IPS-18c (cell line): ENCODE measurements around the gene PFN3.
A peak's percentile ranks its signal among the peaks of the same experiment; 100 is the strongest.
"Not testable (repeated sequence)": the region's sequence is repeated elsewhere in the genome, so short reads cannot be mapped to it uniquely, and the experiment has no call there.

Experiments
- H3K4me3 ChIP-seq: 2 replicates; pipeline ENCODE4 v1.7.0; 2013; ENCODE audit warnings: low read depth, mild to moderate bottlenecking, low read length, moderate library complexity; ENCODE audit not compliant: insufficient read depth
- H3K9me3 ChIP-seq: one replicate; pipeline ENCODE4 v1.6.1; 2013; ENCODE audit warnings: mild to moderate bottlenecking, low read length, moderate library complexity; ENCODE audit not compliant: control insufficient read depth, insufficient read depth

Gene PFN3

GRCh38 chr5:177428574-177429217, 28.2 kb upstream of the PFN3 start:
- Histone ChIP-seq H3K4me3 (no peak overlapping the region), H3K9me3 (no peaks in the 10 kb centered on the region)

- Histone ChIP-seq H3K9me3 (no peaks in the 10 kb centered on the region), H3K4me3 (peak overlapping the region; percentile 75; the same call in 1 of the 2 replicates)
Measured at GRCh38 chr5:177427919-177428573, 27.6 kb upstream of the PFN3 start.

DNA sequence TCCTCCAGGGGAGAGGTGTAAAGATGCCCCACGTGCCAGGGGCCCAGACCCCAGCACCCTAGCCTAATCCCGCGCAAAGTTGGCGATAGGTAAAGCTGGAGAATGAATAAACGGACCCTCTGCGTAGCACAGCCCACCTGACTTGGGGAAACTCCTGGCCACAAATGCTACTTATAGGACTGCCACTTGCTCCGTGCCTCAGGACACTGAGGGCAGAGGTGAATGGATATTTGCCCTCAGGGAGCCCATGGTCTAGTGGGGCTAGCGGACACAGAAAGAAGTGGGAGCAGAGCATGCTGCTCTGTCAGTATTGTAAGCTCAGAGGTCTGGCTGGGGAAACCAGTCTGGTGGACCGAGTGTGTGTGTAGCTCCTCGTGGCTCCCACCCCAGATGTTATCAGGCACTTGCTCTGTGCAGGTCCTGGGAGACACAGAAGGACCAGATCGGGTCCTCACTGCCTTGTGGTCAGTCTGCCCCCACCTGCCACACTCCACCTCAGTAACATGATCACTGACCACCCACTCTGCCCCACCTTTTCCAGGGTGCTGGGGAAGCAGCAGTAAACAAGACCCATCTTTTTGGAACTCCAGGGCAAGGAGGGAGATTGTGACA, 26.9 kb upstream of the PFN3 start:
- peak overlapping the region; percentile 75 for H3K4me3 ChIP-seq
- H3K9me3 ChIP-seq, result no peaks in the 10 kb centered on the region

DNA sequence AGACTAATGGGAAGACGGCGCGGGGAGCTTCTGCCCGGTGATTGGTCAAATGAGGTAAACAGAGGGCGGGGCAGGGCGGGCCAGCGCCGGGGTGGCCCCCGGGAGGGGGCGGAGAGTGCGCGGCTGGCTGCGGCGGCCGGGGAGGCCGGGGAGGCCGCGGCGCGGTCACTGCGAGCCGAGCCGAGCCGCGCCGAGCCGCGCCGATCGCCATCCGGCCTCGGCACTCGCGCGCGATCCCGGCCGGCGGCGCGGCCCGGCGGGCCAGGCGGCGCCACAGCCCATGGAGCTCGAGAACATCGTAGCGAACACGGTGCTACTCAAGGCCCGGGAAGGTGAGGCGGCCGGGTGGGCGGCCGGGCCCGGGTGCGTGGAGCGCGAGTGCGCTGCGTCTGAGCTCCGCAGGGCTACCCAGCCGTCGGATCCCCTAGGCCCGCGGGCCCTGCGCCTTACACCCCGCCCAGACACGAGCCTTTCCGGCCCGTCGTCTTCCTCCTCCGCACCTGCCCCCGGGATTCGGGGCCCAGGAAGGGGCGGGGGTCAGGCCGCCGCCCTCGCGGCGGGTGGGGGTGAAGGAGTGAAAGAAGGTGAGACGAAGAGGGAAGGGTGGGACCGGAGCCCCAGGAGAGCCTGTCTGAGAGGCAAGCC, 26.2 kb upstream of the PFN3 start, which contains the start of gene GRK6:
Gene GRK6 (plus strand): TSS at position 111 of the 645 bp plus-strand sequence. CDS start 170 bp downstream, at position 281.
- no peaks in the 10 kb centered on the region for H3K9me3 ChIP-seq
- H3K4me3 ChIP-seq, result peak within 1 kb of the TSS; percentile 78

- no peaks in the 10 kb centered on the region for H3K9me3 ChIP-seq
- peak overlapping the region; percentile 78 for H3K4me3 ChIP-seq
Measured at GRCh38 chr5:177425801-177426565, 25.5 kb upstream of the PFN3 start.

DNA sequence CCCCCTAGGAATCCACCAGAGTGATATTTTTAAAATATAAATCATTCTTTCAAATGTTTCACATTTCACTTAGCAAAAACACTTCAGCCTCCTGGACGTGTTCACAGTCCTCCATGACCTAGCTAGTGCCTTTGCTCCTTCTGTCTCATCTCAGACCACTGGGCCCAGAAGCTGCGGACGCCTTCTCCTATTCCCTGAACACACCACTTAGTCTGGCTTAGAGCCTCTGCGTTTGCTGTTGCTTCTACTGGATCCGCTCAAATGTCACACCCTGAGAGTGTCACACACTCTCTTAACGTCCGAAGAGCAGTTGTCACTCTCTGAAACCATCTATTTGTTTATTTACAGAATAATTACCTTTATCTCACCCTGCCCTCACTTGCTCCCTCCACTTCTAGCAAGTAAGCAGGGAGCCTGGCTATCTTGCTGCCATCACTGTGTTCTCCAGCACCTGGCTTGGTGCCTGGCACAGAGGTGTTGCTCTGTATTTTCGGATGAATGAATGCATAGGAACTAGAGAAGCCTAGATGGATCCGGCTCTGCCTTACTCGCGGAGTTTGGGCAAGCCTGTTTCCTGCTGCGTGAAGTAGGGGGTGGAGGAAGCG, 24.8 kb upstream of the PFN3 start:
- H3K4me3 ChIP-seq, result peak overlapping the region; percentile 78
- no peaks in the 10 kb centered on the region for H3K9me3 ChIP-seq

DNA sequence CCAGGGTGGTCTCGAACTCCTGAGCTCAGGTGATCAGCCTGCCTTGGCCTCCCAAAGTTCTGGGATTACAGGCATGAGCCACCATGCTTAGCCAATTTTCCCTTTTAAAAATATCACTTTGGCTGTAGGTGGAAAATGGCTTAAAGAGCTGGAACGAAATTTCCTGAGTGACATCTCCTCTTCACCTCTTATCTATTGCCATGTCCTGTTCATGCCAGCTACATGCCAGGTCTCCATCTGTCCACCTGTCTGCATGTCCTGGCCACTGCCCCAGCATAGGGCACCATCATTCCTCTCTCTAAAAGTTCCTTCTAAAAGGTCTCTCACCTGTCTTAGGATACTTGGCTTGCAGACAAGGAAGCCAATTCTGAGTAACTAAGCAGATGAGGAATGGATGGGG, 23.2 kb upstream of the PFN3 start:
- Histone ChIP-seq H3K4me3 (no peak overlapping the region), H3K9me3 (no peaks in the 10 kb centered on the region)

GRCh38 chr5:177421062-177421798, 20.8 kb upstream of the PFN3 start:
- Histone ChIP-seq H3K4me3 (no peak overlapping the region), H3K9me3 (no peaks in the 10 kb centered on the region)

- H3K9me3 ChIP-seq, H3K4me3 ChIP-seq: not testable (repeated sequence)
Measured at GRCh38 chr5:177420472-177420871, 20.0 kb upstream of the PFN3 start.

DNA sequence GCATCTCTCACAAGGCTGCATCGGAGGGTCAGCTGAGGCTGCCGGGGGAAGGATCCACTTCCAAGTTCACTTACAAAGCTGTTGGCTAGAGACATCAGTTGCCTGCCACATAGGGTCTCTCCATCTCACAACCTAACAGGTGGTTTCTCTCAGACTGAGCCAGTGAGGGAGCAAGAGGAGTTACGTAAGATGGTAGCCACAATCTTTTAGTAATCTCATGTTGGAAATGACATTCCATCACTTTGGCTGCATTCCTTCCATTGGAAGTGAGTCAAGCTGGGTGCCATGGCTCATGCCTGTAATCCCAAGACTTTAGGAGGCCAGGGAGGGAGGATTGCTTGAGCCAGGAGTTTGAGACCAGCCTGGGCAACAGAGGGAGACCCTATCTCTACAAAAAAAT, 18.6 kb upstream of the PFN3 start:
- H3K4me3 ChIP-seq, result no peak overlapping the region

GRCh38 chr5:177417081-177417480, 16.6 kb upstream of the PFN3 start:
- not testable (repeated sequence) for H3K9me3 ChIP-seq, H3K4me3 ChIP-seq

More for the DNA sequence above, 18.6 kb upstream of the PFN3 start:
- H3K9me3 ChIP-seq, result peaks cover 2% of the 10 kb centered on the region

- Histone ChIP-seq H3K9me3 (peaks cover 2% of the 10 kb centered on the region), H3K4me3 (no peak overlapping the region)
Measured at GRCh38 chr5:177414481-177414880, 14.0 kb upstream of the PFN3 start.

DNA sequence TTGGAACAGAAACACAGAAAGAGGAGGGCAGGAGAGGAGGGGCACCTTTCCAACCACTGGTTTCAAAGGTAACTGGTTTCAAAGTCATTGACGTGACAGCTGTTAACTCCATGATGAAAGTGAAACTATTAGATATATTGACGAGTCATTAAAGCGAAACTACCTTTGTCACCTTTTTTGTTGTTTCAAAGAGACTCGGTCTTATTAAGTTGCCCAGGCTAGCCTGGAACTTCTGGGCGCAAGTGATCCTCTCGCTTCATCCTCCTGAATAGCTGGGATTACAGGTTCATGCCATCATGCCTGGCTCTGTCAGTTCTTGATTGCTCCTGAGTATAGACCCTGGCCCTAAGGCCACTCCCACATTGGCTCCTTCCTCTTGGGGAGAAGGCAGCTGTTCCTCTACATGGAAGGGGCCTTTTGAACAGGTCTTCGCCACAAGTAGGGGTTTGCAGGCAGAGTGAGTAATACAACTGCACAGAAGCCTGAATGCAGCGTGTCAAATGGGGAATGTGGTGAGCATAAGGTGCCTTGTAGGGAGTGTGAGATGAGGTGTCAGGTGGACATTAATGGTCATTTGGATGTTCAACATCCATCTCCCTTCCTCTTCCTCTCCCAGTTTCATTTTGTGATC, 12.3 kb upstream of the PFN3 start:
- peaks cover 2% of the 10 kb centered on the region for H3K9me3 ChIP-seq
- H3K4me3 ChIP-seq, result no peak overlapping the region

- H3K4me3 ChIP-seq, result no peak overlapping the region
- peaks cover 2% of the 10 kb centered on the region for H3K9me3 ChIP-seq
Measured at GRCh38 chr5:177410575-177410974, 10.1 kb upstream of the PFN3 start.

- no peaks in the 10 kb centered on the region for H3K9me3 ChIP-seq
- H3K4me3 ChIP-seq, result no peak within 1 kb of the TSS
Measured at GRCh38 chr5:177409043-177409801, 8.8 kb upstream of the PFN3 start, which contains the start of gene F12. Gene F12 (minus strand): TSS chr5:177409564. CDS start chr5:177409527, 37 bp downstream.
